ENCODE measurements around the gene PAM. TPM values are rescaled to one million over a fixed set of nuclear protein-coding genes. Genes with fewer than 3 reads are reported as not detected.

The PAM gene
- total and polyA plus RNA-seq, 2 donors (not counting 3 experiments of a cell fraction or from before 2014, with no cell fraction given) = 118 to 176 TPM

DNA sequence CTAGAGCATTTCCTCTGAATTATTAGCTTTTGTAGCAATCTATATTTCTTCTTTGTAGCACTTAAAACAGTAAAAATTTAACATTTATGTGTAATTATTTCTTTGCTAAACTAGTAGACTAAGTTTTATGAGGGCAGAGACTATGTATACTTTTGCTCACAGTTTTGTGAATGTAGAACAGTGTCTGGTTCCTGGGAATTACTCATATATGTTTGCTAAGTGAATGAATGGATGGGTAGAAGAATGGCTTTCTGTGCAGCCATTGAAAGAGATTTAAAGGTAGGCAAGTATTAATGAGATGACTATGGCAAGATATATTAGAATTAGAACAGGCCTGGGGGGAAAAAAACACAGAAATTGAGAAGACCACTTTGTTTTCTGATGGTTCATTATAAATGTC lies 140.1 kb downstream of the PAM start:
- no peaks in the 10 kb centered on the region for H4K20me1 ChIP-seq (replicated peaks; ENCODE audit: control insufficient read depth, extremely low read depth, insufficient read depth, low read length)
- H3K4me1 ChIP-seq (ENCODE audit: control insufficient read depth, extremely low read depth, insufficient read depth, low read length) = no peaks in the 10 kb centered on the region
- no peaks in the 10 kb centered on the region for H3K27me3 ChIP-seq (ENCODE audit: control insufficient read depth in 2 of 2, insufficient read depth in 2 of 2, low read length in 2 of 2)
- H3K4me3 ChIP-seq (replicated peaks in 1 of 3; ENCODE audit: insufficient read depth in 1 of 3, low read depth in 1 of 3, low read length in 3 of 3) = no peak overlapping the region
- H3K9me1 ChIP-seq (replicated peaks; ENCODE audit: control insufficient read depth, extremely low read depth, insufficient read depth, low read length) = no peaks in the 10 kb centered on the region
- no peaks in the 10 kb centered on the region for H3K79me2 ChIP-seq (ENCODE audit: control insufficient read depth, insufficient read depth, low read length)
- ChIA-PET CTCF (interaction anchor here (1.2 kb wide), 1 partner anchor 20 kb away, joined by 4 read pairs; no protein-coding TSS in a partner anchor), POLR2A (no interaction called here)
- no peaks in the 10 kb centered on the region for H3K9me3 ChIP-seq (replicated peaks; ENCODE audit: control insufficient read depth, insufficient read depth, low read length)
- DNase-seq (ENCODE audit: low read depth, low spot score) = no peak
- dilution Hi-C loops (cut with MboI; ENCODE audit: extremely low pct_ligation_motif_present, low sequenced_read_pairs) = no loop called here
- H3K9ac ChIP-seq (replicated peaks; ENCODE audit: extremely low read depth, insufficient read depth, low read length) = no peak overlapping the region
- no peaks in the 10 kb centered on the region for H3K36me3 ChIP-seq (ENCODE audit: control insufficient read depth in 2 of 2, extremely low read depth in 1 of 2, insufficient read depth in 2 of 2, low read length in 2 of 2)
- no TSS peak for BruUV-seq (replicated peaks)
- H3K27ac ChIP-seq (ENCODE audit: insufficient read depth, low read depth, low read length) = no peak overlapping the region
- intact Hi-C loops (cut with micrococcal nuclease) = no loop called here
- TF ChIP-seq MYC (IDR thresholded peaks at IDR 0.05; ENCODE audit: low read depth, low read length) = no peak
- TF ChIP-seq, protein P1, sequence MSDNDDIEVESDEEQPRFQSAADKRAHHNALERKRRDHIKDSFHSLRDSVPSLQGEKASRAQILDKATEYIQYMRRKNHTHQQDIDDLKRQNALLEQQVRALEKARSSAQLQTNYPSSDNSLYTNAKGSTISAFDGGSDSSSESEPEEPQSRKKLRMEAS (IDR thresholded peaks at IDR 0.05; ENCODE audit: insufficient read depth, insufficient read length) = no peak
- TF ChIP-seq POLR2A (IDR thresholded peaks at IDR 0.05; ENCODE audit: low read depth, low read length) = no peak
- no peak for TF ChIP-seq FOS (IDR thresholded peaks at IDR 0.05; ENCODE audit: borderline replicate concordance, insufficient read depth, low read length)
- no peak for TF ChIP-seq JUN (IDR thresholded peaks at IDR 0.05; ENCODE audit: borderline replicate concordance, insufficient read depth, insufficient read length, low read depth)
- TF ChIP-seq, protein P2, sequence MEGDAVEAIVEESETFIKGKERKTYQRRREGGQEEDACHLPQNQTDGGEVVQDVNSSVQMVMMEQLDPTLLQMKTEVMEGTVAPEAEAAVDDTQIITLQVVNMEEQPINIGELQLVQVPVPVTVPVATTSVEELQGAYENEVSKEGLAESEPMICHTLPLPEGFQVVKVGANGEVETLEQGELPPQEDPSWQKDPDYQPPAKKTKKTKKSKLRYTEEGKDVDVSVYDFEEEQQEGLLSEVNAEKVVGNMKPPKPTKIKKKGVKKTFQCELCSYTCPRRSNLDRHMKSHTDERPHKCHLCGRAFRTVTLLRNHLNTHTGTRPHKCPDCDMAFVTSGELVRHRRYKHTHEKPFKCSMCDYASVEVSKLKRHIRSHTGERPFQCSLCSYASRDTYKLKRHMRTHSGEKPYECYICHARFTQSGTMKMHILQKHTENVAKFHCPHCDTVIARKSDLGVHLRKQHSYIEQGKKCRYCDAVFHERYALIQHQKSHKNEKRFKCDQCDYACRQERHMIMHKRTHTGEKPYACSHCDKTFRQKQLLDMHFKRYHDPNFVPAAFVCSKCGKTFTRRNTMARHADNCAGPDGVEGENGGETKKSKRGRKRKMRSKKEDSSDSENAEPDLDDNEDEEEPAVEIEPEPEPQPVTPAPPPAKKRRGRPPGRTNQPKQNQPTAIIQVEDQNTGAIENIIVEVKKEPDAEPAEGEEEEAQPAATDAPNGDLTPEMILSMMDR (IDR thresholded peaks at IDR 0.05; ENCODE audit: extremely low read depth in 1 of 2, insufficient read depth in 1 of 2, low read depth in 1 of 2, low read length in 2 of 2) = no peak
- no peak for TF ChIP-seq EZH2 (IDR thresholded peaks at IDR 0.05; ENCODE audit: borderline replicate concordance, low read depth, low read length, severe bottlenecking)
- TF ChIP-seq POLR2AphosphoS5 (IDR thresholded peaks at IDR 0.05; ENCODE audit: insufficient read depth, low read depth, low read length) = no peak
- TF ChIP-seq GATA2 (IDR thresholded peaks at IDR 0.05; ENCODE audit: insufficient read depth, insufficient read length, low read depth, low read length) = no peak
- no peak overlapping the region for H2AFZ ChIP-seq (ENCODE audit: low read depth, low read length)
- FAIRE-seq = no peak
- H3K4me2 ChIP-seq (ENCODE audit: insufficient read depth, low read length) = no peak overlapping the region
